CD14-positive monocyte (primary cell): ENCODE measurements around the gene IL31. TPM values are rescaled to one million over a fixed set of nuclear protein-coding genes. Genes with fewer than 3 reads are reported as not detected.

Experiments
- DNase-seq, 3 donors: peaks; one replicate each; pipeline ENCODE4 v3.0.0-alpha.2; 2011 to 2022
- H2AFZ ChIP-seq: 2 replicates; pipeline ENCODE4 v1.6.0; 2012; ENCODE audit warnings: mild to moderate bottlenecking, low read depth, low read length, inconsistent platforms; ENCODE audit not compliant: insufficient read depth, poor library complexity, severe bottlenecking
- H3K27ac ChIP-seq, 2 donors: 1 replicate in 1 of 2; 2 replicates in 1 of 2; pipeline ENCODE4 v1.5.1; 2012 to 2013; ENCODE audit warnings: low read length in 2 of 2, control low read depth in 1 of 2, inconsistent platforms in 1 of 2, low read depth in 1 of 2, mild to moderate bottlenecking in 1 of 2
- H3K27me3 ChIP-seq, 2 donors: one replicate each; pipeline versions ENCODE4 v1.6.0 to v1.6.1; 2011 to 2013; ENCODE audit warnings: low read length in 2 of 2; ENCODE audit not compliant: control insufficient read depth in 2 of 2, insufficient read depth in 2 of 2
- H3K36me3 ChIP-seq, 2 donors: replicated peaks in 1 of 2; 1 replicate in 1 of 2; 2 replicates in 1 of 2; pipeline versions ENCODE4 v1.5.1 to v1.6.1; 2012 to 2013; ENCODE audit warnings: low read length in 2 of 2, control low read depth in 1 of 2, inconsistent platforms in 1 of 2, mild to moderate bottlenecking in 1 of 2; ENCODE audit not compliant: insufficient read depth in 2 of 2, control insufficient read depth in 1 of 2
- H3K4me1 ChIP-seq, 2 donors: 1 replicate in 1 of 2; 2 replicates in 1 of 2; pipeline versions ENCODE4 v1.5.1 to v1.6.1; 2012 to 2013; ENCODE audit warnings: low read length in 2 of 2, control low read depth in 1 of 2, inconsistent platforms in 1 of 2, mild to moderate bottlenecking in 1 of 2, moderate library complexity in 1 of 2; ENCODE audit not compliant: insufficient read depth in 2 of 2, control insufficient read depth in 1 of 2
- H3K4me2 ChIP-seq: replicated peaks from 2 replicates; pipeline ENCODE3; 2012; ENCODE audit warnings: low read length, moderate library complexity, mild to moderate bottlenecking; ENCODE audit not compliant: poor library complexity, severe bottlenecking; ENCODE audit errors: extremely low read depth
- H3K4me3 ChIP-seq, 3 experiments: fragments of 200-600 bp in 1 of 3; sonication (generic) in 1 of 3; replicated peaks in 1 of 3; 1 replicate in 2 of 3; 2 replicates in 1 of 3; pipeline ENCODE4 v1.5.1; 2011 to 2013; ENCODE audit warnings: low read length in 3 of 3, mild to moderate bottlenecking in 3 of 3, control low read depth in 2 of 3, low read depth in 2 of 3, inconsistent platforms in 1 of 3, moderate library complexity in 1 of 3
- H3K79me2 ChIP-seq: 2 replicates; pipeline ENCODE4 v1.6.0; 2012; ENCODE audit warnings: mild to moderate bottlenecking, control low read depth, inconsistent platforms, low read length, moderate library complexity; ENCODE audit not compliant: insufficient read depth
- H3K9ac ChIP-seq: 2 replicates; pipeline ENCODE4 v1.6.0; 2017; ENCODE audit warnings: low read length, mild to moderate bottlenecking; ENCODE audit not compliant: insufficient read depth, poor library complexity, severe bottlenecking
- H3K9me3 ChIP-seq, 2 donors: replicated peaks in 1 of 2; 1 replicate in 1 of 2; 2 replicates in 1 of 2; pipeline versions ENCODE4 v1.5.1 to v1.6.1; 2012 to 2013; ENCODE audit warnings: low read length in 2 of 2, control low read depth in 1 of 2; ENCODE audit not compliant: control insufficient read depth in 1 of 2, insufficient read depth in 1 of 2
- H4K20me1 ChIP-seq: 2 replicates; pipeline ENCODE4 v1.6.0; 2012; ENCODE audit warnings: mild to moderate bottlenecking, low read length, control low read depth, moderate library complexity; ENCODE audit not compliant: insufficient read depth
- H3K27ac Mint-ChIP-seq, 7 donors: one replicate each; pipeline ENCODE4 v1.8.0; 2020; ENCODE audit warnings: mild to moderate bottlenecking in 7 of 7, mixed read lengths in 7 of 7, moderate library complexity in 6 of 7, inconsistent platforms in 2 of 7
- H3K27me3 Mint-ChIP-seq, 3 donors: one replicate each; pipeline ENCODE4 v1.8.0; 2021 to 2022; ENCODE audit warnings: low read depth in 3 of 3, mild to moderate bottlenecking in 3 of 3, mixed read lengths in 3 of 3, moderate library complexity in 3 of 3, inconsistent platforms in 1 of 3
- H3K36me3 Mint-ChIP-seq, 2 donors: one replicate each; pipeline ENCODE4 v1.8.0; 2020; ENCODE audit warnings: mixed read lengths in 2 of 2, inconsistent platforms in 1 of 2, mild to moderate bottlenecking in 1 of 2
- H3K4me1 Mint-ChIP-seq: one replicate; pipeline ENCODE4 v1.8.0; 2020; ENCODE audit warnings: mild to moderate bottlenecking, mixed read lengths
- H3K4me3 Mint-ChIP-seq, 2 donors: one replicate each; pipeline ENCODE4 v1.8.0; 2020; ENCODE audit warnings: mild to moderate bottlenecking in 2 of 2, mixed read lengths in 2 of 2, moderate library complexity in 1 of 2
- H3K9me3 Mint-ChIP-seq, 7 donors: one replicate each; pipeline ENCODE4 v1.8.0; 2020 to 2022; ENCODE audit warnings: mixed read lengths in 7 of 7, mild to moderate bottlenecking in 6 of 7, moderate library complexity in 6 of 7, inconsistent platforms in 2 of 7
- WGBS: methylation state at CpG from one replicate; pipeline ENCODE4 v1.1.5; 2013; ENCODE audit warnings: missing lambda C conversion rate; ENCODE audit not compliant: insufficient coverage; 5-methylcytosine and 5-hydroxymethylcytosine counted together
- intact Hi-C, 2 donors: fragments of 100-400 bp; cut with micrococcal nuclease; formaldehyde crosslinking; loops; one replicate each; pipeline versions ENCODE4 v1.15.0 to v1.15.1; 2023
- polyA minus RNA-seq: library from RNA; depleted of rRNA, polyadenylated mRNA; stranded (reverse); fragments of >200 nt; gene quantifications from 2 replicates; pipeline ENCODE4 v1.2.3, GENCODE V29; 2012
- polyA plus RNA-seq, 3 donors: library from polyadenylated mRNA; depleted of rRNA in 1 of 3; unstranded in 2 of 3; stranded (reverse) in 1 of 3; fragments of 300-500 nt in 2 of 3; fragments of >200 nt in 1 of 3; fragmentation: Illumina TruSeq in 2 of 3; gene quantifications; 1 replicate in 2 of 3; 2 replicates in 1 of 3; pipeline ENCODE4 v1.2.3, GENCODE V29; 2012 to 2021
- total RNA-seq, 12 experiments: library from RNA in 1 of 12; stranded (reverse) in 1 of 12; fragments of 120-200 nt in 1 of 12; gene quantifications; one replicate each; pipeline ENCODE4 v1.2.4 and lab custom pipeline; 2013 to 2026; ENCODE audit warnings: mixed read lengths in 6 of 12, inconsistent platforms in 1 of 12
- TF ChIP-seq, protein P1 (sequence below): fragments of 200-600 bp; IDR thresholded peaks from one replicate; pipeline ENCODE4 v1.8.0; 2022; ENCODE audit warnings: antibody characterized with exemption, mild to moderate bottlenecking

Gene IL31
- total RNA-seq (2013), result not detected
- not detected for polyA plus RNA-seq
- polyA minus RNA-seq, result not detected in 2 replicates
- total RNA-seq (lab: John Stamatoyannopoulos, UW), result 0 to 0.35 (median 0) reads per million in 11 experiments

DNA sequence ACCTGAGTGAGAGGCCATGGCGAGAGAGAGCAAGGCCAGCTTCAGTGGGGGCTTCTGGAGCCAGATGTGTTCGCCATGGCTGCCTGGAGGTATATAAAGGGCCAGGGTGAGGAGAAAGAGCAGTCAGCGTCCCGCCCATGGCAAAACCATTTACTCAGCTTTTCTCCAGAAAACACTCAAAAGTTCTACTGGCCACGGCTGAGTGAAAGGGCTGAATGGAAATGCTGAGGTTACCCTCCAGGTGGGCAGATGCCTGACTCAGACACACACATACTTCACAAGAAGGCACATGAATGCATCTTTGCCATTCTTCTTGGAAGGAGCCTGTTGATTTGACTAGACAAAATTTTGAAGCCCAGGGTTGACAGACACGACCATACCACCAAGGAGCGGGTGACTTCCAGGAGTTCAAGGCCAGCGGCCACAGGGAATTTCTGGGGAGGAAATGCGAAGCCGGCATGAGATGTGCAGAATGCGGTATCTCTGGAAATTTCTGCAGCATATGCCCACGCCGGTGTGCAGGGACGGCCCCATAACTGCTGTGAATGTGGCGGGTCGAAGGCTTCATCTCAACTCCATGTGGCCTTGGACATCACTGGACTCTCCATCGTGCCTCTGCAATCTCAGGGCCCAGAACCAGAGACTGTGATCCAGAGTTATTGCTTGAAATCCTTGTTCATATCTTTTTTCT, at the start of gene IL31:
TSS of gene IL31 (minus strand) at position 67 of the 691 bp plus-strand sequence. CDS start at position 18, 49 bp downstream.
- TF ChIP-seq, protein P1, sequence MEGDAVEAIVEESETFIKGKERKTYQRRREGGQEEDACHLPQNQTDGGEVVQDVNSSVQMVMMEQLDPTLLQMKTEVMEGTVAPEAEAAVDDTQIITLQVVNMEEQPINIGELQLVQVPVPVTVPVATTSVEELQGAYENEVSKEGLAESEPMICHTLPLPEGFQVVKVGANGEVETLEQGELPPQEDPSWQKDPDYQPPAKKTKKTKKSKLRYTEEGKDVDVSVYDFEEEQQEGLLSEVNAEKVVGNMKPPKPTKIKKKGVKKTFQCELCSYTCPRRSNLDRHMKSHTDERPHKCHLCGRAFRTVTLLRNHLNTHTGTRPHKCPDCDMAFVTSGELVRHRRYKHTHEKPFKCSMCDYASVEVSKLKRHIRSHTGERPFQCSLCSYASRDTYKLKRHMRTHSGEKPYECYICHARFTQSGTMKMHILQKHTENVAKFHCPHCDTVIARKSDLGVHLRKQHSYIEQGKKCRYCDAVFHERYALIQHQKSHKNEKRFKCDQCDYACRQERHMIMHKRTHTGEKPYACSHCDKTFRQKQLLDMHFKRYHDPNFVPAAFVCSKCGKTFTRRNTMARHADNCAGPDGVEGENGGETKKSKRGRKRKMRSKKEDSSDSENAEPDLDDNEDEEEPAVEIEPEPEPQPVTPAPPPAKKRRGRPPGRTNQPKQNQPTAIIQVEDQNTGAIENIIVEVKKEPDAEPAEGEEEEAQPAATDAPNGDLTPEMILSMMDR, result no peak
- H3K79me2 ChIP-seq, result no peaks in the 10 kb centered on the region

DNA sequence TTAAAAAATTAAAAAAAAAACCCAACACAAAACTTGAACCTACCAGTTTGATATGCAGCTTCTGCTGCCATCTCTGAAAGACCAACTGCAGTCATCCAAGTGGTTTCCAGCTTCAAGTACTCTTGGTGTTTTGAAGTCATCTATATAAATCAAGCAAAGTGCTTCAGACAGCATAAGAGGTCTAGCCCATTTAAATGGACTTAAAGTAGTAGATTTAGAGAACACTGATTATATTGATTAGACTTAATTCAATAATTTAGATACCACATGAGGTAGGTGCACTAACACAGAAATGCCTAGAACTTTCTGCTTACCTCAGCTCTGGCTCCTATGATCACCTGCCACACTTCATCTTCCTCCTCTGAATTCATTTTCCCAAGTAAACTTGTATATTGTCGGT, 42.4 kb upstream of the IL31 start:
- peaks cover 0 to 3% (median 1%) of the 10 kb centered on the region in 3 donors for H3K27me3 Mint-ChIP-seq
- Histone ChIP-seq H4K20me1 (peaks cover 22% of the 10 kb centered on the region), H3K9me3 (no peaks in the 10 kb centered on the region), H3K4me1 (no peaks in the 10 kb centered on the region), H3K79me2 (peaks cover 9% of the 10 kb centered on the region), H2AFZ (no peak overlapping the region), H3K27ac (no peak overlapping the region), H3K9ac (no peak overlapping the region), H3K4me3 (no peak overlapping the region), H3K27me3 (no peaks in the 10 kb centered on the region), H3K4me2 (no peak overlapping the region), H3K36me3 (peaks cover 75 to 96% of the 10 kb centered on the region in 2 donors)
- TF ChIP-seq, protein P1, result no peak
- H3K4me3 Mint-ChIP-seq, result no peak overlapping the region
- H3K27ac Mint-ChIP-seq, result no peak overlapping the region
- no peaks in the 10 kb centered on the region for H3K9me3 Mint-ChIP-seq
- WGBS, result no CpG with 5 or more reads among the region's 1 CpG
- no peak for DNase-seq
- intact Hi-C loops, result no loop called here
- H3K4me1 Mint-ChIP-seq, result no peaks in the 10 kb centered on the region
- peaks cover 72 to 99% of the 10 kb centered on the region in 2 donors for H3K36me3 Mint-ChIP-seq

More for the DNA sequence above, at the start of gene IL31:
- no peak within 1 kb of the TSS for H3K4me3 ChIP-seq
- intact Hi-C loops, result no loop called here
- H3K27ac ChIP-seq, result no peak within 1 kb of the TSS
- H3K27me3 ChIP-seq, result no peaks in the 10 kb centered on the region
- Mint-ChIP-seq H3K4me1 (no peaks in the 10 kb centered on the region), H3K9me3 (no peaks in the 10 kb centered on the region), H3K36me3 (no peaks in the 10 kb centered on the region), H3K27ac (no peak within 1 kb of the TSS), H3K4me3 (no peak within 1 kb of the TSS), H3K27me3 (peaks cover 8 to 17% (median 8%) of the 10 kb centered on the region in 3 donors)
- no peaks in the 10 kb centered on the region for H3K4me1 ChIP-seq
- no peaks in the 10 kb centered on the region for H3K36me3 ChIP-seq
- DNase-seq, result no peak
- WGBS, result 92% methylated on average over 13 of the region's 17 CpGs
- no peak within 1 kb of the TSS for H2AFZ ChIP-seq
- H3K4me2 ChIP-seq, result no peak within 1 kb of the TSS
- no peaks in the 10 kb centered on the region for H4K20me1 ChIP-seq
- no peaks in the 10 kb centered on the region for H3K9me3 ChIP-seq
- no peak within 1 kb of the TSS for H3K9ac ChIP-seq
